Choroid plexus epithelial cell (primary cell): Measurements from ENCODE around the gene AIF1.
A peak's percentile ranks its signal among the peaks of the same experiment; 100 is the strongest.

Experiments
- DNase-seq: peaks from one replicate; pipeline ENCODE4 v3.0.0-alpha.2; 2010; ENCODE audit warnings: low read depth
- H3K4me3 ChIP-seq: 2 replicates; pipeline ENCODE4 v1.5.1; 2011; ENCODE audit warnings: low read depth, mild to moderate bottlenecking, control low read depth, low read length, moderate library complexity
- CTCF ChIP-seq: conservative IDR thresholded peaks from 2 replicates; pipeline ENCODE4 v1.5.1; 2011; ENCODE audit warnings: low read depth, mild to moderate bottlenecking, control low read depth, inconsistent platforms, low read length, moderate library complexity

AIF1 gene

GRCh38 chr6:31658158-31658688 is 43.2 kb downstream of the AIF1 start:
- TF ChIP-seq CTCF = no peak
- no peak overlapping the region for H3K4me3 ChIP-seq
- DNase-seq = no peak

- DNase-seq = no peak
- peak overlapping the region; percentile 82 for H3K4me3 ChIP-seq
- no peak for TF ChIP-seq CTCF
These were observed 44.1 kb downstream of the AIF1 start for GRCh38 chr6:31658983-31659648.

DNA sequence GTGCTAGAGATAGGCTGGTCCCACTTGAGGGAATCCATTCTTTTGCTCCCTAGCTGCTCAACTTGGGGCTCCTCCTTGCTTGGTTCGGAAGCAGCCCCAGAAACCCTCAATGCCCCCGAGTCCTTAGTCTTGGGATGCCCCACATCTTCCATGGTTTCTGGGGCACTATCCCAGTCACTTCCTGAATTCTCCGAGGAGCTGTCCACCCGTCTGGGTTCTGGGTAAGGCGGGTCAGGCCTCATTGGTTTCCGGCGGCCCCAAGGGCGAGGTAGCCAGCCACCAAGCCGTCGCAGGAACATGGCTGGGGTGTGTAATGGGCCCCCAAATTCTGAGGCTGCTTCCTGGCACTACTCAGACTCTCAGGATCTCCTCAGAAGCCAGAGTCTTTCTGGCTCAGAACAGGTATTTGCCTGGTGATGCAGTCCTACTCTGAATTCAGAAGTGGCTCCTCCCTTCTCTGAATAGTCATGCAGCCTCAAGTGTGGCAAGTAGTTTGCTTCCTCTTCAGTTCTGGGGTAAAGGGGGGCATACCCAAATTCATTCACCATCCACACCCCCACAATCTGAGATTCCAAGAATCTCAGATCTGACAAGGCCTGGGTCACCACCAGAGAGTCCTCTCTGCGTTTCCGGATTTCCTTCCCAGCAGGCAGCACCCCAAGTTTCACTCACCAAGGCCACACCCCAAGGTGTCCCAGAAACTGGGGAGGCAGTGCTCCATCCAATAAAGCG is 44.8 kb downstream of the AIF1 start:
- peak; percentile 29 for DNase-seq
- peak overlapping the region; percentile 82 for H3K4me3 ChIP-seq
- no peak for TF ChIP-seq CTCF

GRCh38 chr6:31660381-31661261 is 45.6 kb downstream of the AIF1 start, which contains the start of gene C6orf47:
C6orf47 (minus strand) TSS chr6:31660778; CDS start chr6:31659947, 831 bp downstream.
- DNase-seq = peak; percentile 83
- peak within 1 kb of the TSS; percentile 82 for H3K4me3 ChIP-seq
- no peak for TF ChIP-seq CTCF

GRCh38 chr6:31661262-31662123 is 46.5 kb downstream of the AIF1 start:
- no peak for DNase-seq
- no peak overlapping the region for H3K4me3 ChIP-seq
- TF ChIP-seq CTCF = no peak

DNA sequence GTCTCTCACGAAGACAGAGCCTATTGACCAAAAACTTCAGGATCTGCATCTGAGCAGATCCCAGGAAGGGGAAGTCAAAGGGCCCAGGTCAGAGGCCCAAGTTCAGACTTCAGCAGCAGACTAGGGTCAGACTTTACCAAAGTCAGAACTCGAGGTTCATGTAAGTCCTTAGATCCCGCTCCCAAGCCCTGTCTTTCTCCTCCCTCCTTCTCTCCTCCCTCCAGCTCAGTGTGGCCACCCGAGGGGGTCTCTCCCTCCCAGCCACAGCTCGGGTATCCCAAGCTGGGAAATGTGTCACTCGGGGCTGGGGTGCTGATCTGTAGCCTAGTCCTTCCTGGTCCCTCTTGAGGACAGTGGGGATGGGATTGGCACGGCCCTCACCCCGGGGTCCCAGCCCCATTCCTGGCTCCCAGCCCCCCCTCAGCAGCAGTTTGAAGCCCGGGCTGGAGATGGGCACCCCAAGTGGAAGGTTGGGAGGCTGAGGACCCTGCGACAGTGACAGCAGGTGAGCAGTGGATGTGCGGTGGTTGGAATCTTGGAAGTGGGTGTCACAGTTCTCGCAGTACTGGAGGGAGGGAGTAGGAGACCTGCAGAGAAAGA is 47.2 kb downstream of the AIF1 start:
- no peak overlapping the region for H3K4me3 ChIP-seq
- no peak for DNase-seq
- no peak for TF ChIP-seq CTCF
